Measurements from ENCODE around the gene TEX26. TPM values are rescaled to one million over a fixed set of nuclear protein-coding genes. Genes with fewer than 3 reads are reported as not detected.

Gene TEX26
- total RNA-seq (2021; fragmentation: NEBNext Ultra II Directional; extraction: Animal tissue kit (Norgen Biotek cat#: 25700)): not detected
- long read RNA-seq: 0 reads

DNA sequence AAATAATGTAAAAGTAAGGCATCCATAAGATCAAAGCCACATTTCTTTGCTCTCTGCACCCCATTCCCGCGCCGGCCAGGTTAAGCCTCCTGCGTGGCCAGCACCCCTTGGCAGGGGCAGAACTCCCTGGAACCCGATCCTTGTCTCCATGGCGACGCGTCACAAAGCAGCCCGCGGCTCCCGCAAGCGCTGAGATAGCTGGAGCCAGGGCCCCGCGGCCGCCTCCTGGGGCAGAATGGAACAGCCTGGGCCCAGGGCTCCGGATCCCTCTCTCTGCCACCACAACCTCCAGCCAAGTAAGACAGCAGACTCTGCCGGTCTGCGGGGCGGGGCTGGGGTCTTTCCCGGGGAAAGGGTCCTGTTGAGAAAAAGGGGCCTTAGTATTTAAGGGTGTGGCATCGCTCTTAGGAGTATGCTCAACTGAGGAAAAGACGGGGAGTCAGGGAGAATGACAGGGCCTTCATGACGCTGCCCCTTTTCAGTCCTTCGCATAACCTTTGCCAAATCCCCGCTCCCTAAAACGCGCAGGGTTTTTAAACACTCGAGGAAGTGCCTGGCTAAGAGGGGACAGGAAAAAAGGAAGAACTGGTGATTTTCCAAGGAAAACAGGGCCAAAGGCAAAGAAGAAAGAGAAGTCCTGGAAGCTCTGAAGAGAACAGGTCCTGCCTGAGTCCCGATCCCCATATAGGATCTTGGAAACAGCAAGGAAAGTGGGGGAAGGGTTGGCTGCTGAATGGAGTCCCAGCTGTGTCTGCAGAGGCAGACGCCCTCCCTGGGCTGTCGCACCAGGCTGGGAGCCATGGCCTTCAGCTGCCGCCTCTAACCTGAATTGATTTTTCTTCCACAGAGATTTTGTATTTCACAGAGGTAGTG is at the start of gene TEX26:
Gene TEX26, plus strand, starts transcription at position 176 of the 873 bp plus-strand sequence. Its CDS starts 60 bp downstream, at position 236.
- Mint-ChIP-seq H3K36me3 (ENCODE audit: low read depth) (no peaks in the 10 kb centered on the region; the same call in 1 of the 2 replicates), H3K4me3 (no peak within 1 kb of the TSS), H3K4me1 (ENCODE audit: low read depth) (no peaks in the 10 kb centered on the region), H3K9me3 (no peaks in the 10 kb centered on the region), H3K27me3 (ENCODE audit: insufficient read depth) (peaks cover 49% of the 10 kb centered on the region), H3K27ac (no peak within 1 kb of the TSS)
- TF ChIP-seq, protein P1, sequence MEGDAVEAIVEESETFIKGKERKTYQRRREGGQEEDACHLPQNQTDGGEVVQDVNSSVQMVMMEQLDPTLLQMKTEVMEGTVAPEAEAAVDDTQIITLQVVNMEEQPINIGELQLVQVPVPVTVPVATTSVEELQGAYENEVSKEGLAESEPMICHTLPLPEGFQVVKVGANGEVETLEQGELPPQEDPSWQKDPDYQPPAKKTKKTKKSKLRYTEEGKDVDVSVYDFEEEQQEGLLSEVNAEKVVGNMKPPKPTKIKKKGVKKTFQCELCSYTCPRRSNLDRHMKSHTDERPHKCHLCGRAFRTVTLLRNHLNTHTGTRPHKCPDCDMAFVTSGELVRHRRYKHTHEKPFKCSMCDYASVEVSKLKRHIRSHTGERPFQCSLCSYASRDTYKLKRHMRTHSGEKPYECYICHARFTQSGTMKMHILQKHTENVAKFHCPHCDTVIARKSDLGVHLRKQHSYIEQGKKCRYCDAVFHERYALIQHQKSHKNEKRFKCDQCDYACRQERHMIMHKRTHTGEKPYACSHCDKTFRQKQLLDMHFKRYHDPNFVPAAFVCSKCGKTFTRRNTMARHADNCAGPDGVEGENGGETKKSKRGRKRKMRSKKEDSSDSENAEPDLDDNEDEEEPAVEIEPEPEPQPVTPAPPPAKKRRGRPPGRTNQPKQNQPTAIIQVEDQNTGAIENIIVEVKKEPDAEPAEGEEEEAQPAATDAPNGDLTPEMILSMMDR (IDR thresholded peaks at IDR 0.05): no peak
- DNase-seq: no peak

DNA sequence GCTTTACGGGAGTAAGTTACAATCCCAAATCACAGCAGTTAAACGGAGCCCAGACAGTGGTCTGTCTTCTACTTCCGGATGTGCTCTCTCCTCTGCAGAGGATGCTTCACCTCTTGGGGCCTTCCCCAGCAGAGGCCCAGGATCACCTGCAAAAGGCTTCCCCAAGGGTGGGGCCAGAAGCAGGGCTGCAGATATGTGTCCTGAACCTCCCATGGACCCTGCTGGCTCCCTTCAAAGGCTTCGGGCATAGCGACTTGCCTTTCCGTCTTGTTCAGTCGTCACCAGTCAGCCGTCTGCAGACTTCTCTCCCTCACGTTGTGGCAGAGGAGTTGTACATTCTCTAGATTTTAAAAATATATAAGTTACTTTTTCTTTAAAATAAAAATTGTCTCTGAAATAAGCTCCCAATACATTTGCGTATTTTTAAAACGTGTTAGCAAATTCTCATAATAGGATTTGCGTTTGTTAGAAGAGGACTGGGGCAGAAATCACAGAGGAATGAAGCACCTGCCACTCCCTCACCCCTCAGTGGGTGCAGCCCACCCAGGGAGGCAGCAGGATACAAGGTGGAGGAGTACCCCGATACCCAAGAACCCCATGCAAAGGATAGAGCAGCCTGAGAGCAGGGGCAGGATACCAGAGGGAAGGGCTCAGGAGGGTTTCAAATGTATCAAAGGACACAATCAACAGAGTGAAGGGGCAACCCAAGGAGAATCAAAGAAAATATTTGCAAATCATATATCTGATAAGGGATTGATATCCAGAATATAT is 49.3 kb upstream of the TEX26 start:
- Mint-ChIP-seq H3K4me3 (no peak overlapping the region), H3K27ac (no peak overlapping the region), H3K27me3 (ENCODE audit: insufficient read depth) (peaks cover 6% of the 10 kb centered on the region), H3K36me3 (ENCODE audit: low read depth) (no peaks in the 10 kb centered on the region), H3K9me3 (no peaks in the 10 kb centered on the region), H3K4me1 (ENCODE audit: low read depth) (peaks cover 37% of the 10 kb centered on the region)
- TF ChIP-seq, protein P1 (IDR thresholded peaks at IDR 0.05): no peak
- no peak for DNase-seq

DNA sequence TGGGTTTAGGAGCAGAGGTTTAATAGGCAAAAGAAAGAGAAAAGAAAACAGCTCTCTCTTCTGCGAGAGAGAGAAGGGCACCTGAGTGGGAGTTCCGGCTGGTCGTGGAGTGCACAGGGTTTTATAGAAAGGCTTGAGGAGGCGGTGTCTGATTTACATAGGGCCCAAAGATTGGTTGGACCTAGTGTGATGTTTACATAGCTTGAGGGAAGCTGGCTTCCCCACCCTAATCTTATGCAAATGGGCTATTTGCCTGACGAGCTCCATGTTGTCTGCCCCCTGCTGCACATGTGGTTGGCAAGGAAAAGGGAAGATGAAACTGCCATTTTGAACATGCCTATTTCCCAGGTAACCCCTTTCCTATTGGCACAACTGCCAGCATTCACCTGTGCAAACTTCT is 47.9 kb upstream of the TEX26 start:
- Mint-ChIP-seq H3K9me3 (no peaks in the 10 kb centered on the region; the same call in 1 of the 2 replicates), H3K36me3 (ENCODE audit: low read depth) (no peaks in the 10 kb centered on the region), H3K4me3 (no peak overlapping the region), H3K4me1 (ENCODE audit: low read depth) (peaks cover 36% of the 10 kb centered on the region), H3K27me3 (ENCODE audit: insufficient read depth) (peaks cover 6% of the 10 kb centered on the region), H3K27ac (no peak overlapping the region)
- TF ChIP-seq, protein P1 (IDR thresholded peaks at IDR 0.05): no peak
- DNase-seq: no peak

DNA sequence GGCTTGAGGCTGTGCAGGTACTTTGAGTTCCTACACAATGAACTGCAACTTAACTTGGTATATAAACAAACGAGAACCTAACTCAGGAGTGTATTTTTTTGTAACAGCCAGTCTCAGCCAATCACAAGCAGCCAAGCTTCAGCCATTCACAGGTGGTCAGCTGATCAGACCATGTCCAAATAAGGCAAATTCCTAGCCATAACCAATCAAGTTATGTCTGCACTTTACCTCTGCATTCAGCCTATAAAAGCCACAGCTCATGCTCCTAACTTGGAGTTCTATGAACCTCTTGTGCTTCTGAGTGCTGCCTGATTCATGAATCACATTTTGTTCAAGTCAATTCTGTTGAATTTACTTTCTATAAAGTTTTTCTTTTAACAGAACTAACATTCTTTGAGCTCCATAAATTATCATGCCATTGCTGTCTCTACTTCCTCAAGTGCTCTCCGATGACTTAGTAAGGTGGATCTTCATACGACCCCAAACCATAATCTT is 43.2 kb upstream of the TEX26 start:
- no peak for DNase-seq
- H3K27ac Mint-ChIP-seq: no peak overlapping the region
- no peaks in the 10 kb centered on the region; the same call in 1 of the 2 replicates for H3K9me3 Mint-ChIP-seq
- TF ChIP-seq, protein P1 (IDR thresholded peaks at IDR 0.05): no peak
- H3K4me1 Mint-ChIP-seq (ENCODE audit: low read depth): peaks cover 16% of the 10 kb centered on the region
- H3K27me3 Mint-ChIP-seq (ENCODE audit: insufficient read depth): peaks cover 6% of the 10 kb centered on the region
- H3K36me3 Mint-ChIP-seq (ENCODE audit: low read depth): no peaks in the 10 kb centered on the region
- H3K4me3 Mint-ChIP-seq: no peak overlapping the region

DNA sequence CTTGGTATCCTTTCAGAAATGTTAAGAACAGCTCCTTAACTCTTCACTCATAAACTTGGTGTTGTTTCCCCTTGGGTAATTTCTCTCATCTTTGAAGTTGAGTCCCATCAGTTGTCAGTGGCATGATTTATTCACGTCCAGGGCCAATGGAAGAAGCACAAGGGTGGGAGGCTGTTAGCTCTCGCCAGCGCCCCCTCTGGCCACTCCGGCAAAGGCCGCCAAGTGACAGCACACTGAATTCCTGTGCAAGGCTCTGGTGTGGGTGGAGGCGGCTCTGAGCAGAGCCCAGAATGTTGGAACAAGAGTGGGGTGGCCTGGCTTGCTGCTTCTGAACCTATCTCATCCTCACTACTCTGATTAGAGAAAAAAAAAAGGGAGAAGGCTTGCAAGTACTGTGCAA is 39.5 kb upstream of the TEX26 start:
- Mint-ChIP-seq H3K9me3 (no peaks in the 10 kb centered on the region; the same call in 1 of the 2 replicates), H3K4me1 (ENCODE audit: low read depth) (peaks cover 29% of the 10 kb centered on the region), H3K27ac (no peak overlapping the region), H3K36me3 (ENCODE audit: low read depth) (no peaks in the 10 kb centered on the region), H3K27me3 (ENCODE audit: insufficient read depth) (peaks cover 2% of the 10 kb centered on the region; the same call in 1 of the 2 replicates), H3K4me3 (no peak overlapping the region)
- TF ChIP-seq, protein P1 (IDR thresholded peaks at IDR 0.05): peak; percentile 77
- peak; percentile 19 for DNase-seq
